Measurements from ENCODE around the gene SENP2. TPM values are rescaled to one million over a fixed set of nuclear protein-coding genes. Genes with fewer than 3 reads are reported as not detected.
"Not testable (repeated sequence)": the region's sequence is repeated elsewhere in the genome, so short reads cannot be mapped to it uniquely, and the experiment has no call there.

SENP2 gene
- total and polyA plus RNA-seq, 2 of the 13 experiments (the other 11 are each of a cell fraction or from before 2014, with no cell fraction given) = 7.7 to 46.2 TPM

- CTCF ChIA-PET (ENCODE audit: low intra/inter-chr PET ratio, low total read pairs); POLR2A ChIA-PET; H3K9ac ChIP-seq (ENCODE audit: insufficient read depth, low read depth, low read length); BruUV-seq (replicated peaks); H4K20me1 ChIP-seq (ENCODE audit: insufficient read depth, low read length); H3K36me3 ChIP-seq (replicated peaks in 1 of 2; ENCODE audit: control insufficient read depth in 1 of 2, insufficient read depth in 2 of 2, low read length in 2 of 2); H3K4me2 ChIP-seq (ENCODE audit: low read depth, low read length); FAIRE-seq; H3K27ac ChIP-seq (ENCODE audit: extremely low read length, insufficient read depth, low read length); H2AFZ ChIP-seq (ENCODE audit: low read length); in situ Hi-C loops (cut with HindIII; ENCODE audit: extremely low pct_ligation_motif_present, low pct_unique_long_range_greater_than_20kb); H3K9me3 ChIP-seq (ENCODE audit: low read length); H3K4me3 ChIP-seq (replicated peaks in 1 of 3; ENCODE audit: insufficient read depth in 1 of 3, low read depth in 2 of 3, low read length in 3 of 3); H3K79me2 ChIP-seq (ENCODE audit: insufficient read depth, low read length); ATAC-seq; DNase-seq (ENCODE audit: low spot score); H3K27me3 ChIP-seq (ENCODE audit: control insufficient read depth in 1 of 2, insufficient read depth in 2 of 2, low read length in 2 of 2): not testable (repeated sequence)
- 20% methylated on average over 6 of the region's 6 CpGs for WGBS (ENCODE audit: low lambda C conversion rate)
- intact Hi-C loops (cut with micrococcal nuclease; ENCODE audit: unreplicated experiment) = loop anchor here (10.0 kb wide), 1 partner anchor 52 kb away; no protein-coding TSS in a partner anchor
- H3K4me1 ChIP-seq (ENCODE audit: insufficient read depth, low read length) = peaks cover 42% of the 10 kb centered on the region
Observed at GRCh38 chr3:185556640-185557039, 29.5 kb upstream of the SENP2 start.

GRCh38 chr3:185558395-185558794 is 27.7 kb upstream of the SENP2 start:
- CTCF ChIA-PET (ENCODE audit: low intra/inter-chr PET ratio, low total read pairs) = interaction anchor here (0.9 kb wide), 2 partner anchors 17 to 60 kb away, joined by 3 read pairs; partner anchors contain the start of gene TMEM41A
- H3K4me1 ChIP-seq (ENCODE audit: insufficient read depth, low read length) = peaks cover 45% of the 10 kb centered on the region

More at GRCh38 chr3:185558395-185558794, 27.7 kb upstream of the SENP2 start:
- in situ Hi-C loops (cut with HindIII; ENCODE audit: extremely low pct_ligation_motif_present, low pct_unique_long_range_greater_than_20kb) (no loop called here), intact Hi-C loops (cut with micrococcal nuclease; ENCODE audit: unreplicated experiment) (loop anchor here (10.0 kb wide), 1 partner anchor 54 kb away; no protein-coding TSS in a partner anchor)
- Histone ChIP-seq H3K79me2 (ENCODE audit: insufficient read depth, low read length) (no peaks in the 10 kb centered on the region), H2AFZ (ENCODE audit: low read length) (no peak overlapping the region), H3K4me3 (replicated peaks in 1 of 3; ENCODE audit: insufficient read depth in 1 of 3, low read depth in 2 of 3, low read length in 3 of 3) (no peak overlapping the region), H3K4me2 (ENCODE audit: low read depth, low read length) (peak overlapping the region; percentile 71), H3K9ac (ENCODE audit: insufficient read depth, low read depth, low read length) (no peak overlapping the region), H3K27ac (ENCODE audit: extremely low read length, insufficient read depth, low read length) (no peak overlapping the region), H3K27me3 (ENCODE audit: control insufficient read depth in 1 of 2, insufficient read depth in 2 of 2, low read length in 2 of 2) (no peaks in the 10 kb centered on the region; a peak in 1 of 5 replicates), H3K36me3 (replicated peaks in 1 of 2; ENCODE audit: control insufficient read depth in 1 of 2, insufficient read depth in 2 of 2, low read length in 2 of 2) (no peaks in the 10 kb centered on the region), H4K20me1 (ENCODE audit: insufficient read depth, low read length) (no peaks in the 10 kb centered on the region), H3K9me3 (ENCODE audit: low read length) (no peaks in the 10 kb centered on the region)
- no TSS peak for BruUV-seq (replicated peaks)
- FAIRE-seq (no peak), DNase-seq (ENCODE audit: low spot score) (peak; percentile 33), ATAC-seq (peak; percentile 56)
- TF ChIP-seq FOSL2 (CRISPR knock-in tag; IDR thresholded peaks at IDR 0.05) = peak; percentile 54
- no peak for TF ChIP-seq ZNF574 (CRISPR knock-in tag; IDR thresholded peaks at IDR 0.05)
- POLR2A ChIA-PET = interaction anchor here (0.9 to 1.0 kb wide), 2 partner anchors 19 to 28 kb away, joined by 3 read pairs; partner anchors contain the start of gene SENP2
- WGBS (ENCODE audit: low lambda C conversion rate) = 0% methylated on average over 3 of the region's 3 CpGs

Data from HepG2 (cell line).